GDM1 (cell line): ENCODE data around the gene PPP1R1B.

Source experiments
- DNase-seq: peaks from one replicate; lab custom pipeline; 2025; lab: John Stamatoyannopoulos, UW

The PPP1R1B gene

DNA sequence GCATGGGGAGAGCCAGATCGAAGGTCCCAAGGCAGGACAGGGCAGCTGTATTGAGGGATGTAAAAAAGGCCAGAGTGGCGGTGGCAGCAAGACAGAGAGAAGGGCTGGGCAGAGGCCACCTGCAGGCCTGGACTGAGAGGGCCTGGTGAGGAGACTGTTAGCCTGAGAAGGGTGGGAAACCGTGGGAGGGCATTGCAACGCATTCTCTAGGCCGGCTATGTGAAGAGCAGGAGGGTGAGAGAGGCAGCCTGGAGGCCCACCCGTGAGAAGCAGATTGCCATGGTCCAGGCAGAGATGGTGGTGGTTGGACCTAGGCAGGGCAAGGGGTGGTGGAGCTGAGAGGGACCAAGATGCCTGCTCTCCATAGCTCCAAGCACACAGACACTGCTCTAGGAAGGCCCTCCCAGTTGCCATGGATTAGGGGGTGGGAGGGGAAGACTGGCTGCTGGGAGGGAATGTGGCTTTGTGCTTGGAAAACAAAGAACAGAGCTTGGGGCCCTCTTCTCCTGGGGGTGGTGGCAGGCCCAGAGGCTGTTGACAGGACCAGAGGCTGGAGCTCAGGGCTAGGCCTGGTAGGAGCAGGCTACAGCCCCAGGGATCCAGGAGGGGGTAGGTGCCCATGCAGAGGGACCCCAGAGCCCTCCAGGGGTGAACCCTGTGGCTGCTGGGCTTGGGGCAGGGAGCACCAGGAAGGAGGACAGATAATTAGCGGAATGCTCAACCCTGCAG is 26.0 kb downstream of the PPP1R1B start:
- DNase-seq = no peak

DNA sequence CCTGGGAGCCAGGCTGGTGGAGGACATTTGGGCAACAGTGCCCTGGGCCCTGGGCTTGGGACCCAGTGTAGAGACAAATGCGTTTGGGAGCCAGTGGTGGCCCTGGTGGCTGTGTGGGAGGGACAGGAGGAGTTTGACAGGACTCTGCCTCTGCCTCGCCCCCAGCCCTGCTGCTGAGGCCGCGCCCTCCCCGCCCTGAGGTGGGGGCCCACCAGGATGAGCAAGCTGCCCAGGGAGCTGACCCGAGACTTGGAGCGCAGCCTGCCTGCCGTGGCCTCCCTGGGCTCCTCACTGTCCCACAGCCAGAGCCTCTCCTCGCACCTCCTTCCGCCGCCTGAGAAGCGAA is 26.5 kb downstream of the PPP1R1B start:
- no peak for DNase-seq

DNA sequence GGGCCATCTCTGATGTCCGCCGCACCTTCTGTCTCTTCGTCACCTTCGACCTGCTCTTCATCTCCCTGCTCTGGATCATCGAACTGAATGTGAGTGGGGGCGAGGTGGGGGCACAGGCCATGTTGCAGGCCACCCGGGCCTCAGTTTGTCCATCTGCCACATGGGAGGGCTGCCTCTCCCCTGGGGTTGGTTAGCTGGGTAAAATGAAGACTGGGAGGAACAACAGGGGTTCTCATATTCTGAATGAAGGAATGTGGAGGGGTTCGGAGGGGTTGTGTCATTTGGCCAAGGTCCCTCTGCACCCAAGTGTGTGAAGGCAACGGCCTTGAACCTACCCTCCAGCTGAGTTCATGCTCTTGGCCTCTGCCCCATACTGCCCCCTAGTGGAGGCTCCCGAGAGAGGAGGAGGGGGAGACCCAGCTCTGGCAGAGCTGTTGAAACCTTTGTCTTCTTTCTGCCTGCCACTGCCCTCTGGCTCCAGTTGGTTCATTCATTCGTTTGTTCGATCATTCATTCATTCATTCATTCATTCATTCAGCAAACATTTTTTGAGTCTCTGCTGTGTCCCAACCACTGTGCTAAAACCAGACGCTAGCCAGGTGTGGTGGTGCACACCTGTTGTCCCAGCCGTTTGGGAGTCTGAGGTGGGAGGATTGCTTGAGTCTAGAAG is 27.0 kb downstream of the PPP1R1B start:
- peak; percentile 17 for DNase-seq

DNA sequence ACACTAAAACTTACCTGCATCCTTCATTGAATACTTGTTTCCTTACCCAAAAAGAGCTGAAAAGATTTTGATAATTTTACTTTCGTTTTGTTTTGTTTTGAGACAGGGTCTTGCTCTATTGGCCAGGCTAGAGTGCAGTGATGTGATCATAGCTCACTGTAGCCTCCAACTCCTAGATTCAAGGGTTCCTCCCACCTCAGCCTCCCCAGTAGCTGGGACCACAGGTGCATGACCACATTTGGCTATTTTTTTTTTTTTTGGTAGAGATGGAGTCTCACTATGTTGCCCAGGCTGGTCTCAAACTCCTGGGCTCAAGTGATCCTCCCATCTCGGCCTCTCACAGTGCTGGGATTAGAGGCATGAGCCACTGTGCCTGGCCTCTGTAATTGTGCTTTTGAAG is 28.4 kb downstream of the PPP1R1B start:
- DNase-seq = no peak

- no peak for DNase-seq
These were observed 31.6 kb downstream of the PPP1R1B start for GRCh38 chr17:39658346-39658745.

- DNase-seq = no peak
These were observed 32.0 kb downstream of the PPP1R1B start for GRCh38 chr17:39658760-39659159.

GRCh38 chr17:39659279-39660010 is 32.7 kb downstream of the PPP1R1B start:
- no peak for DNase-seq

DNA sequence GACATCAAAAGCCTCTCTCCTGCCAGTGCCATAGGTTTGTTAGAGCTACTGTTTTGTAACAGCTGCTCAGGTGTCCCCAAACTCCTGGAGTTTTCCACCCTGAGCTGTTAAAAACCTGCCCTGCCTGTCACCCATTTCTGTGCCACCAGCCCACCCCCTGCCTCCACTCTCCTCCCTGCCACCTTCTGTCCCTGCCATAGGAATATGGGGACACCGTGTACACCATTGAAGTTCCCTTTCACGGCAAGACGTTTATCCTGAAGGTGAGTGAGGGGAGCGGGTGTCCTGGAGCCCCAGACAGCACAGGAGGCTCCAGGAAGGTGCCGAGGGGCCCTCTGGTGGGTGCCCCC is 33.2 kb downstream of the PPP1R1B start:
- DNase-seq = no peak

DNA sequence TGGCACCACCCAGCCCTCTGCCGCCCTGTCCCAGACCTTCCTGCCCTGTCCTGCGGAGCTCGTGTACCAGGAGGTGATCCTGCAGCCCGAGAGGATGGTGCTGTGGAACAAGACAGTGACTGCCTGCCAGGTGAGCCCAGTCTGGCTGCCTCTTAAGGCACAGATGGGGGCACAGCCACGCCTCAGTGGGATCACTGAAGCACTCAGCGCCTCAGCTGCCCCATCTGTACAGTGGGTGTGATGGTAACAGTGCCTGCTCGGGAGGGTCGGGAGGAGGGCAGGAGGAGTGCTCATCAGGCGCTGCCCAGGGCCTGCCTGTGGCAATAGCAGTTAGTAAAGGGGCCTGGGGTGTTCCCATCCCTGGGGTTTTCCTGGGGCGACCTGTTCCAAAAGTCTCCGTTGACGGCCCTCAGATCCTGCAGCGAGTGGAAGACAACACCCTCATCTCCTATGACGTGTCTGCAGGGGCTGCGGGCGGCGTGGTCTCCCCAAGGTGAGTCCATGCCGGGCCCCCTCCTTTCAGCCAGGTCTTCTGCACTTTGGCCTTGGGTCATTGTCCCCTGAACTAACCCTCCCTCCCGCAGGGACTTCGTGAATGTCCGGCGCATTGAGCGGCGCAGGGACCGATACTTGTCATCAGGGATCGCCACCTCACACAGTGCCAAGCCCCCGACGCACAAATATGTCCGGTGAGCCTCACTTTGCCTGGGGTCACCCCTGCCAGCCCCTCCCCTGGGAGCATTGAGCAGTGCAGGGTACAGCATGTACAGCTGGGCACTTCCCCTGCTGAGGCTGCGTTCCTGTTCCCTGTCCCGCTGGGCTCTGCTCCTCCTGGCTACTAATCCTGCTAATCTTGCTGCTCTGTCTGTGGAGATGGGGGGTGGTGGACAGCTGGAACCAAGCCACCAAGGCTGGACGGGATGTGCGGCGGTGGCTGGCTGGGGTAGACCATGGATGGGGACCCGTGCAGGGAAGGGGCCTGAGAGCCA is 33.9 kb downstream of the PPP1R1B start:
- no peak for DNase-seq

DNA sequence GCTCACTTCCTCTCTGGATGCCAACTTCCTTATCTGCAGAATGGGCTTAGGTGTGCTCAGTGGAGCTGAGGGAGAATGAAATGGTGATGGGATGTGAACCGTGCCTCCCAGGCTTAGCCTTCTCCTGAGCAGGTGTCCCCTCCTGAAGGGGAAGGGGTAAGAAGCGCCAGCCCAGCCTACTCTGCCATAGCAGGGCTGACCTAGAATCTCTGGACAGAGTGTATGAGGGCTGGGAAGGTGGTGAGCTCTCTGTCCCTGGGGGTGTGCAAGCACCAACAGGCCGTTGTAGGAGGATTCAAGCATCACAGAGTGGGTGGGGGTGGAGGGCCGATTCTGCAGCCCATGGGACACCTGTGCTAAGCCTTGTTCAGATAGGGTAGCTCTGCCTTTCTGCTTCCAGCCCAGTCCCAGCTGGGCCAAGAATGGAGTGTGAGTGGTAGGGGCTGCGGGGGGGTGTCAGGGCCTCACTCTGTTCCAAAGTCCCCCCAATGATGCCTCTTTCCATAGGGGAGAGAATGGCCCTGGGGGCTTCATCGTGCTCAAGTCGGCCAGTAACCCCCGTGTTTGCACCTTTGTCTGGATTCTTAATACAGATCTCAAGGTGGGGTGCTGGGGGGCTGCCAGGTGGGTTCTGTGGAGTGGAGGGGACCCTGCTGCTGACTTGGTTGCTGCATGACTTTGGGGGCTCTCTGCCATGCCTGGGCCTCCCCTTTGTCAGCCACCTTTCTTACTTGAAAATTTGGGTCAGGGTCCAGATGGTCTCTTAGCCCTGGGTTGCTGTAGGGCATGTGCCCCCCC is 35.2 kb downstream of the PPP1R1B start:
- DNase-seq = no peak

DNA sequence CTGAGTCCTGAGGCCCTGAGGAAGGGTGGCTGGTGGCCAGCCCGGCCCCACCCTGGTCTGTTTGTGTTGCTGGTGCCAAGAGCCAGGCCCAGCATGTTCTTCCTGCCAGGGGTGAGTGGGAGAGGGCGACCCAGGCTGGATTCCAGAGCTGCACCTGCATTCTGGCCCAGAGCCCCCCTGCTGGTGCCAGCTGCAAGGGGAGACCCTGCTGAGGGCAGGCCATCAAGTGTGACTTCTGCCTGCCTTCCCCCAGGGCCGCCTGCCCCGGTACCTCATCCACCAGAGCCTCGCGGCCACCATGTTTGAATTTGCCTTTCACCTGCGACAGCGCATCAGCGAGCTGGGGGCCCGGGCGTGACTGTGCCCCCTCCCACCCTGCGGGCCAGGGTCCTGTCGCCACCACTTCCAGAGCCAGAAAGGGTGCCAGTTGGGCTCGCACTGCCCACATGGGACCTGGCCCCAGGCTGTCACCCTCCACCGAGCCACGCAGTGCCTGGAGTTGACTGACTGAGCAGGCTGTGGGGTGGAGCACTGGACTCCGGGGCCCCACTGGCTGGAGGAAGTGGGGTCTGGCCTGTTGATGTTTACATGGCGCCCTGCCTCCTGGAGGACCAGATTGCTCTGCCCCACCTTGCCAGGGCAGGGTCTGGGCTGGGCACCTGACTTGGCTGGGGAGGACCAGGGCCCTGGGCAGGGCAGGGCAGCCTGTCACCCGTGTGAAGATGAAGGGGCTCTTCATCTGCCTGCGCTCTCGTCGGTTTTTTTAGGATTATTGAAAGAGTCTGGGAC is 36.0 kb downstream of the PPP1R1B start:
- no peak for DNase-seq

DNA sequence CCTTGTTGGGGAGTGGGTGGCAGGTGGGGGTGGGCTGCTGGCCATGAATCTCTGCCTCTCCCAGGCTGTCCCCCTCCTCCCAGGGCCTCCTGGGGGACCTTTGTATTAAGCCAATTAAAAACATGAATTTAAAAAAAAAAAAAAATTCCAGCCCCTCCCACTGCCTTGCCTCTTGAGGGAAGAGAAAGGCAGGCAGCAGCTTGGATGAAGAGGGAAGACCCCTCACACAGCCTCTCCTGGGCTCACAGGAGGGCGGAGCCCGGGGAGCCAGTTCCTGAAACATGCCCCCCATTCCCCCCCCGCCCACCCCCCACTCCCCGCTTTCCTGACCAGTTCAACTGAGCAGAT is 36.6 kb downstream of the PPP1R1B start:
- no peak for DNase-seq

DNA sequence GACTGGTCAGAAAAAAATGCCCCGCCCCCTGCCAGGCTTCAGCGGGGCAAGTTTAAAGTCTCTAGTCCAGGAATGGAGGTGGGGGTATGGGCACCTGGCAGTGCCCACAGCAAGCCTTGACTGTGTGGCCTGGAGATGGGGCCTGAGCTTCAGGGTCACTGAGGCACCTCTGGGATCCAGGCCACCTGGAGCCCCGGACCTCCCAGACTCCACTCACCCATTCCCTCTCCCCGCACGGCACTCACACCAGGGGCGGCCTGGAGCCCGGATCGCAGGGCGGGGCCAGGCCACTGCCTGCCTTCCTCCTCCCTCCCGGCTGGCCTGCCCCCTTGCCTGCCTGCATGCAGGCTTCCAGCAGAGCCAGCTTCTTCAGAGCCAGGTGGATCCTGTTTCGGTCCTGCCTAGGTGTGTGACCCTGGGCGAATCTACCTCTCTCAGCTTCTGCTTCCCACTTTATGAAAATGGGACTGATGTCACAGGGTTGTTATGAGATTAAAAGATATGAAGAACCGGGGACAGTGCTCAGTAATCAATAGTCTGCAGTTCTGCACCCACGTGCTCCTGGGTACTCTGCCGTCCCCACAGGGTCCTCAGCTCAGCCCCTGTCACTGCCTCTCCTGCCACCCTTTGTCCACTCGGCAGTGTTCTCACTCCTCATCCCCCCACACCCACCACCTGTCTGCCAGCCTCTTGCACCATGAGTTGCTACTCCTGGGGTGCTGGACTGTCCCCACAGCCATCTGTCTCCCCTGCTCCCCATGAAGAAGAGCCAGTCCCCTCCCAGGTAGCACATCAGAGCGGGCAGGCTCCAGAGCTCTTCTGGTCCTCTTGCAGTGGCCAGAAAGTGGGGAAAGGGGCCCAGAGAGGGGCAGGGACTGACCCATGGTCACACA is 37.2 kb downstream of the PPP1R1B start:
- no peak for DNase-seq

- no peak for DNase-seq
These were observed 38.1 kb downstream of the PPP1R1B start, which contains the start of gene TCAP for GRCh38 chr17:39664581-39665561. Gene TCAP (plus strand): TSS chr17:39665349. CDS start chr17:39665360, 11 bp downstream.

DNA sequence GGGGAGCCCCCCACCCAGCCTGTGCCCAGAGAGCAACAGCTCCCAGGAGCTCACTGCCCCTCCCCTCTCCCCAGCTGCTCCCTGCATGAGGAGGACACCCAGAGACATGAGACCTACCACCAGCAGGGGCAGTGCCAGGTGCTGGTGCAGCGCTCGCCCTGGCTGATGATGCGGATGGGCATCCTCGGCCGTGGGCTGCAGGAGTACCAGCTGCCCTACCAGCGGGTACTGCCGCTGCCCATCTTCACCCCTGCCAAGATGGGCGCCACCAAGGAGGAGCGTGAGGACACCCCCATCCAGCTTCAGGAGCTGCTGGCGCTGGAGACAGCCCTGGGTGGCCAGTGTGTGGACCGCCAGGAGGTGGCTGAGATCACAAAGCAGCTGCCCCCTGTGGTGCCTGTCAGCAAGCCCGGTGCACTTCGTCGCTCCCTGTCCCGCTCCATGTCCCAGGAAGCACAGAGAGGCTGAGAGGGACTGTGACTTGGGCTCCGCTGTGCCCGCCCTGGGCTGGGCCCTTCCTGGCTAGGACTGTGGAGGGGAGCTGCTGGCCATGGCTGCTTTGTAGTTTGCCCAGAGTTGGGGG is 39.0 kb downstream of the PPP1R1B start:
- DNase-seq = no peak

- DNase-seq = no peak
These were observed 39.5 kb downstream of the PPP1R1B start for GRCh38 chr17:39666231-39666600.

DNA sequence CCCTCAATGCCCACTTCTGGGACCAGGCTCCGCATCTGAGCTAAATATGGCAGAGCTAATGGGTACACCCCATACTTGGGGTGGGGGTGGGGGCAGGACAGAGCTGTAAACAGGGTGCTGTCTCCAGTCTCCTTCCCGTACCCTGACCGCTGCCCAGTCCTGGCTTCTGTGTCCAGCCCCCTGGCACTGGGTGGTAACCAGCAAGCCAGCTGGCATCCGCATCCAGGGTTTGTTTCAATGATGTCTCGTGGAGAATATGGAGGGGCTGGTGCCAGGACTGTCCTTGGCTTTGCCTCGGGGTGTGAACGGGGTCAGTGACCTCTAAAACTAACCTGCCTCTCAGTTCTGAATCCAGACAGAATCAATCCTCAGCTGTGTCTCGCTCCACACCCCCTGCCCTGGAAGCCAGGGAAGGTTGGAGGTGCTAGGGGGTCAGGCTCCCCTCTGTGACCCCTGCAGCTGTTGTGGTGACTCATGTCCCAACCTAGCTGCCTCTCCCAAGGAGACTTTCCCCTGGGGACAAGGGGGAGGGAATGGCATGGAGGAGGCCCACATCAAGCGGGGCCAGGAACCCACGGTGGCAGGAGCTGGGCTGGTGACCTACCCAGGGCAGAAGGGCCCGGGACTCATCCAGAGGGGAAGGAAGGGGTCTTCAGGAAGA is 40.0 kb downstream of the PPP1R1B start:
- no peak for DNase-seq
